HG03060 (cell line): Measurements from ENCODE around the gene FAM83F.
A peak's percentile ranks its signal among the peaks of the same experiment; 100 is the strongest.
"Not testable (repeated sequence)": the region's sequence is repeated elsewhere in the genome, so short reads cannot be mapped to it uniquely, and the experiment has no call there.

Source experiments
- ATAC-seq: cut with Tn5 transposase; IDR thresholded peaks from one replicate; pipeline ENCODE4 v1.9.1; 2021; ENCODE audit warnings: low read depth, moderate number of reproducible peaks; ENCODE audit not compliant: unreplicated experiment

Gene FAM83F

DNA sequence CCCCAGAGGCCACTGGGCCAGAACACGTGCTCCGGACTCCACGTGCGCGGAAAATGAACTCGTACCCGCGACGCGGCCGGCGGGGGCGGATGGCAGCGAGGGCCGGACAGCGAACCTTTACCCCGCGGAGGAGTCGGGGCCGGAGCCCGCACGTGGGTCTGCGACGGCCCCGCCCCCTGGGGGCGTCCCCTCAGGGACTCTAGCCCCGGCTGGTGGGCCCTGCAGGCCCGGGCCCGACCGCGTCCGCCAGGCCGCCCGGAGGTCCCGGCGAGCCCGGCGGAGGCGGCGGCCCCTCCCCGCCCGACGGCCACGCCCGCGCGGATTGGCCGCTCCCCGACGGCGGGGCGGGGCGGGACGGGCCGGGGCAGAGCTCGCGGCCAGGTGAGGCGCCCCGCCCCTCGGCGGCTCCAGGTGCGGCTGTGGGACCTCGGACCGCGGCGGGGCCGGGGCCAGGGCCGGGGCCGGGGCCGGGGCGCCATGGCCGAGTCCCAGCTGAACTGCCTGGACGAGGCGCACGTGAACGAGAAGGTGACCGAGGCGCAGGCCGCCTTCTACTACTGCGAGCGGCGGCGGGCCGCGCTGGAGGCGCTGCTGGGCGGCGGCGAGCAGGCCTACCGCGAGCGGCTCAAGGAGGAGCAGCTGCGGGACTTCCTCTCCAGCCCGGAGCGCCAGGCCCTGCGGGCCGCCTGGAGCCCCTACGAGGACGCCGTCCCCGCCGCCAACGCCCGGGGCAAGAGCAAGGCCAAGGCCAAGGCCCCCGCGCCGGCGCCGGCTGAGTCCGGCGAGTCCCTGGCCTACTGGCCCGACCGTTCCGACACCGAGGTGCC is at the start of gene FAM83F:
TSS of gene FAM83F (plus strand) at position 389 of the 827 bp plus-strand sequence. CDS start at position 478, 89 bp downstream.
- ATAC-seq, result no peak

DNA sequence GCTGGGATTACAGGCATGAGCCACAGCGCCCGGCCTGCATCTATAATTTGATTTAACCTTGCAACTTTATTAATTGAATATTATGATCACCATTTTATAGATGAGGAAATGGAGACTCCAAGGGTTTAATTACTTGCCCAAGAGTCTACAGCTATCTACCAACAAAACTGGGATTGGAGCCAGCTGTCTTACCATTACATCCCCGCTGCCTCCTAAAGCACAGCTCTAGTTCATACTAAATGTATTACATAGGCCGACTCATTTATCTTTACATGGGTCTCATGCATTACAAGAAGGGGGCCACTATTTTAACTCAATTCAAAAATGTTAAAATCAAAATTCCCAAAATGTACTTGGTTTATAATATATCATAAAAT is 48.6 kb upstream of the FAM83F start:
- no peak for ATAC-seq

DNA sequence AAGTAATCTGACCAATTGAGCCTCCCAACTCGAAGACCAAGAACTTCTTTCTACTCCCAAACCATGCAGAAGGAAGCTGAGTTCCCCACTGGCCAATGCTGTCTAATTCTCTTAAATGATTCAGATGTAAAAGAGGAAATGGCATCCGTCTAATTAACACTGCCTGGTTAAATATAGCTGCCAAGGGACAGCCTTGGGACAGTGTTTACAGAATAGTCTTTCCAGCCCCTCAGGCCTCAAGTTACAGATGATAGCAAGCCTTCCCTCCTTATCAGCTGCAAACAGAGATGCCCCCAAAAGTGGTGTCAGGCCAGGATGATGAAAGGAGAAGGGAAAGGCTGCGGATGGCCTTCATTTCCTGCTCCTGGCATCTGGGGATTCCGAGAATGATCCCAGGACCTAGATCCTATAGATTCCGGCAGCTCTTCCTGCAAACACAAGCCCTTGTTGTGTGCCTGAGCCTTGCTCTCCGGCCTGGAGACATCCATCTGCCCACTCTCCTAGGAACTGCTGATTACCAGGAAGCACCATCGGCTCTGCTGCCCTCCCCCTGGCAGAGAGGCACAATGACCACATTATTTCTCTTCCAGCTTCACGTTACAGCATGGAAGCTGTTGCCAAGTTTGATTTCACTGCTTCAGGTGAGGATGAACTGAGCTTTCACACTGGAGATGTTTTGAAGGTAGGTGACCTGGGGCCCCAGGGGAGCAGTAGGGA is 48.1 kb upstream of the FAM83F start:
- ATAC-seq, result no peak

DNA sequence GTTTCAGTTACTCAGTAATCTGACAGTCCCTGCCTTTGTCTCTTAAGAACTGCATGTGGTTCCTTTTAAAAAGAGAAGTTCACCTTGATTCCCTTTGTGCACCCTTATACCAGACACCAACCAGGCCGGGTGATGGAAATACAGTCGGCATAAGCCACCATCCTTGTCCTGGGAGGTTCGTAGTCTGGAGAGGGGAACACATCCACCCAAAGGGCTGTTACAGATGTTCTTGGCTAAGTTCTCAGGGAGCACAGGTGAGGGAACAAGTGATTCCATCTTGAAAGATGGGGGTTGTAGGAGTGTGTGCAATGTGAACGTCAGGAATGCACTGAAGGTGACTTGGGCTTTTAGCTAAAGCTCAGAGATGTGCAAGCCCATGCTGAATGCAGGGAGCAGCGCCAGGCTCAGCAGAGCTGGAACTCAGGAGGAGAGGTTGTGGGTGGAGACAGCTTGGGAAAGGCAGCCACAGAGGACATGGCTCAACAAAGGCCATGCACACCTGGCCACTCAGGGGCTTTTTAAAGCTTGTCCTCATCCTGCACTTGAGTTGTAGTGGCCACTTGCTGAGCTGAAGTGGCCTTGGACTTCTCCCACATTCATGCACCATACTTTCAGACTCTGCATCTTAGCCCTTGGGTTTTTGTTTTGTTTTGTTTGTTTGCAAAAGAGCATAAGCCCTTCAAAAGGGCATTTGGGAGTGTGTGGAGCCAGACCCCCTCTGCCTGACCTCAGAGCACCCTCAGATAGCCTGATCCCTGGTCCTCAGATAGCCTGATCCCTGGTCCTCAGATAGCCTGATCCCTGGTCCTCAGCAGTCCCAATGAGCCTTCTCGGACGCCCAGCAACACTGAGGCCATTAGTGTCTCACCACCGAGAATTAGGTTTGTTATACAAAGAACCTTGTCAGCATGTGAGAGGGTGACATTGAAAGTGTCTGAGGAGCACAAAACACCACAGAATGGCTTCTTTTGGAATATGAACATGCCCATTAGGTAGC is 47.2 kb upstream of the FAM83F start:
- no peak for ATAC-seq

DNA sequence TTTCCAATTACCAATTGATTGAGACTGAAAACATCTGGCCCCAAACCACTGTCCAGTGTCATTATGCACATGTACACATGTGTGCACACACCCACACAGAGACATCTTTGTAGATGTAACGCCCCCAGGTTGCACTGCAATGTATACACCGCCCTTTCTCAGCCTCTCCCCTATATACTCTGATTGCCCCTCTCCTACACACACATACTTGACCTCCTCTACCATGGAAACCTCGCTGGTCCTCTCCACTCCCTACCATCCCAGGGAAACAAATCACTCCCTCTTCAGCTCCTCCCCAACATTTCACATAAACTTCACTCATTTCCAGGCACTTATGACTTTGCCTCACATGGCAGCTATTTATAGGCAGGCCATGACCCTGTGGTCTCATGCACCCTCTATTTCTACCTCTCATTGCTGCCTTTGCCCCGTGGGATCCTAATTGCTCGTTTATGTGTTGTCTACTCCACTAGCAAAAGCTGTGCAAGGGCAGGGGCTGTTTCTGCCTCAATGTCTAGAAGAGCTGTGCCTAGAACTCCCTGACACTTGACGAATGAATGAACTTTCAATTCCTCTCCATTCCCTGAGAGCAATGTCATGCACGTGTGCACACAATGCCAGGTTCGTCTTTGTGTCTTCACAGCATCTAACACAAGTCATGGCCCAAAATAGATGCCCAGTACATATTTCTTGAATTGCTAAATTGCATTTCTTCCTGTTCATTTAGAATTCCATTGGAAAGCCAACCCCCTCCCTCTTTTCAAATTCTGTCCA is 44.6 kb upstream of the FAM83F start:
- no peak for ATAC-seq

DNA sequence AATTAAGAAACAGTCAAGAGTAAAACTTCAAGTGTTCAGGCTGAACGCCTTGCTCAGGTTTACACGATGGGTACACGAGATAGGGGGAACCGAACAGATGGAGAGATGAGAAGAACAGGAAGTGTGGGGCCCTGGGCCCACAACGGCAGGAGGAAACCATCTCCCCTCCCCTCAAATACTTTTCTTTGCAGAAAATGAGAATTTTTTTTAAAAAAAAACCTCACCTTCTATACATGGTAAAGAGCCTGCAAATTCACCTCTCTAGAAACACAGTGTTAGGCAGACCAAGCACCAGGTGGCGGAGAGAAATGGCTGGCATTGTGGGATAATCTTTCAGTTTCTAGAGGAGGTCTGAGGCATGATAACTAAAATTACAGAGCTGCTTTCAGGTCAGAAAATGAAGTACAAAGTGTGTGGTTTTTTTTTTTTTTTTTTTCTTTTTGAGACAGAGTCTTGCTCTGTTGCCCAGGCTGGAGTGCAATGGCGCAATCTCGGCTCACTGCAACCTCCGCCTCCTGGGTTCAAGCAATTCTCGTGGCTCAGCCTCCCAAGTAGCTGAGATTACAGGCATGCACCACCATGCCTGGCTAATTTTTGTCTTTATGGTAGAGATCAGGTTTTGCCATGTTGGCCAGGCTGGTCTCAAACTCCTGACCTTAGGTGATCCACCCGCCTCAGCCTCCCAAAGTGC is 43.0 kb upstream of the FAM83F start:
- ATAC-seq, result not testable (repeated sequence)

DNA sequence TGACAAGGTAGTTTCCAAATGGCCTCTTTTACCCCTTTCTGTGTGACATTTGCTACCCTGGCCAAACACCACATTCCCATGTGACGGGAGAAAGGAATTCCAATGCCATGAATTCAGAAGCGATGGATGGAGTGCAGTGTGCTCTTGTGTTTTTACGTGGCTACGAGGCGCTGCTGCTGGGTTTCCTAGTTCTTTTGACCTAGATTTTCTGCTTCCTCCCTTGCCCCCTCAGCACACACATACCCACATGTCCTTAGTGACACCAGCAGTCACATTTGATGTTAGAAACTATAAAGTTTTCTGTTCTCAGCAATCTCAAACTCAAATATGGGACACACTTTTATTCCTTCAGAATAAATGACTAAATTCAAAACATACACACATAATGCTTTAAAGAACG is 42.4 kb upstream of the FAM83F start:
- ATAC-seq, result no peak

DNA sequence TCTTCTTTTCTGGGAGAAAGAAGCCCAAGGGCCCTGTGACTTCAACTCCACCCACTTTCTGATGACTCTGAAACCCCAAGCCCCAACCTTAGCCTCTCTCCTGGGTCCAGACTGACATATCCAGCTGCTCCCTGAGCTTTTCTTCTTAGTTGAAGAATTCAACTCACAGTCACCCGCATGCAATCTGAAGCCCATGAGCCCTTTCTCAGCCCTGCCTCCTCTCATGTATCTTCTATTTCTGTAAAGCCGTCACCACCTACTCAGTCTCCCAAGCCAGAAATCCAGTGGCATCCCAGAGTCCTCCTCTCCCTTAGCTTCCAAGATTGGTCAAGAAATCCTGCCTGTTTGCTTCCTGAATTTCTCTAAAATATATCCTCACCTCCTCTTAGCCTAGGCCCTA is 41.7 kb upstream of the FAM83F start:
- ATAC-seq, result no peak

DNA sequence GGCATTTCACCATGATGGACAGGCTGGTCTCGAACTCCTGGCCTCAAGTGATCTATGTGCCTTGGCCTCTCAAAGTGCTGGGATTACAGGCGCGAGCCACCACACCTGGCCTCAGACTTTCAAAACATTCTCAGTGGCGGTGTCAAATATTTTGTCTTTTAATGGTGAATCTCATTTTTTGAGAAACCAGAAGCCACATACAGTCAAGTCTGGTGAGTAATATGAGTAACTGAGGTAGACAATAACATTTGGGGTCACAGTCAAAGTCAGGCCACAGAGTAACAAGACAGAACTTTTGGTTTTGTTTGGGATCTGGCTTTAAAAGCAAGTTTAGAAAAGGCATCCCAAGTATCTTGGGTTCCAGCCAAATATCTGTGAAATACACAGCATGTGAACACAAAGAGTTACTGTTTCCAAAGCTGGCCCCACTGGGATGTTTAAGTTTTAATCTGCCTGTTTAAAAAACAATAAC is 40.1 kb upstream of the FAM83F start:
- no peak for ATAC-seq

DNA sequence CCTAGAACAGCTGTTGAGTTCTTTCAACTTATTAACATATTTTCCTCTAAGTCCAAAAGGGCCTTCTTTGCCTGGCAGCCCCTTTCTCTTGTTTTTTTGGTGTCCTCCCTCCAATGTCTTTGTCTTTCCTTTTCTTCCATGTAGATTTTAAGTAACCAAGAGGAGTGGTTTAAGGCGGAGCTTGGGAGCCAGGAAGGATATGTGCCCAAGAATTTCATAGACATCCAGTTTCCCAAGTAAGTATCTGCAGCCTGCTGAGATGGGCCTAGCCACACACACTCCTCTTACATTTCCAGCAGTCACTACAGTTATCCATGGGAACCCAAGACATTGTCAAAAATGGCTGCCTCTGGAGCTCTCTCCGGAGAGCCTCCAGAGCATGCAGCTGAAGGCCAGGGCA is 39.1 kb upstream of the FAM83F start:
- no peak for ATAC-seq

DNA sequence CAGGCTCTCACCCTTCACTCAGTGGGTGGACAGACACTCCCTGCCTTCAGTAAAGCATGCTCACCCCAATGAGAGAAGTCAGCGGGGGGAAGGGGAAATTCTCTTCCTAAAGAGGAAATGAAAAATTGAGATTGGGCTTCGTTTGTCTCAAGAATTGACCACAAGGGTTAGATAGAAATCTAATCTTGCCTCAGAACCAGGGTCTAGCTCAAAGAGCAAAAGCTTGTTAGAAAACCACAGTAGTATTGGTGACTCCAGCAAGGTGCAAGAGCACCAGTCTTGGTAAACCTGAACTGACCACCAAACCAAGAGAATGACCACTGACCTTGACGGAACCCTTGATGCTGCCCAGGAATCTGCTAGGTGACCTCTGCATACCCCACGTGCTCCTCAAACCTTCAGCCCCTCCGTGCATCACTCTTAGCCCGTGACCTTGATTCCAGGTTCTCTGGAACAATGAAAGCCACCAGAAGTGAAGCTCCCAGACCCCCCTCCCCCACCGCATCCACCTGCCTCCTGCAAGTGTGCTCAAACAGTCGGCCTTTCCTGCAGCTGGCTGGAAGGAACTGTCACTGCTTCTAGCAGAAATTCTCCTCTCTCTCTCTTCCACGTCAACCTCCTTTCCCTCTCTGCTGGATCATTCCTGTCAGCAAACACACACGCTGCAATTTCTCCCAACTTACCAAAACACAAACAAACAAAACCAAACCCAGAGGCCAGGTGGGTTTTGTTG is 37.7 kb upstream of the FAM83F start:
- no peak for ATAC-seq

DNA sequence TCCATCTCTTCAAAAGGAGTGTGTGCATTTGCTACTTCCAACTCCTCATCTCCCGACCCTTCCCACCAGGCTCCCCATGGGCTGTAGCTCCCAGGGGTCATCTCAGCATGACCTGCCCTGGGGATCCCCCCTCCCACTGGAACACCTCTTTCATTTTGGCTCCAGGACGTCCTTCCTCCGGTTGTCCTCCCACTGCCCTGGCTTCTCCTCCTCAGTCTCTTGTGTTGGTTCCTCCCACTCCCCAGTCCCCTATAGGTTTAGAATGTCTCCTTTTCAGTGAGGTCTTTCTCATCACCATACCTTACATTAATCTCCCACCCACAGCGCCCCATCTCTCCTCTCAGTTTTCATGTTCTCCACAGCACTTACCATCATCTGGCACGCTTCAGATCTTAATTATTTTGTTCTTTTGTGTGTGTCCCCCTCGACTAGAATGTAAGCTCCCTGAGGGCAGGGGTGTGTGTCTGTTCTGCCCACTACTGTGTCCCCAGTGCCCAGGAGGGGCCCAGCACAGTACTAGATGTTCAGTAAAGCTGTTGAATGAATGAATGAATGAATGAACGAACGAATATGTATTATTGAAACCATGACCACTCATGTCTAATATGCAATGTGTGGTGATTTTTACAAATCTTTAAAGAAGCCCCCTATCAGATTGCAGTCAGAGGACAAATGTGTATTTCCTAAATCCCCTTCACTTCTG is 36.6 kb upstream of the FAM83F start:
- no peak for ATAC-seq

DNA sequence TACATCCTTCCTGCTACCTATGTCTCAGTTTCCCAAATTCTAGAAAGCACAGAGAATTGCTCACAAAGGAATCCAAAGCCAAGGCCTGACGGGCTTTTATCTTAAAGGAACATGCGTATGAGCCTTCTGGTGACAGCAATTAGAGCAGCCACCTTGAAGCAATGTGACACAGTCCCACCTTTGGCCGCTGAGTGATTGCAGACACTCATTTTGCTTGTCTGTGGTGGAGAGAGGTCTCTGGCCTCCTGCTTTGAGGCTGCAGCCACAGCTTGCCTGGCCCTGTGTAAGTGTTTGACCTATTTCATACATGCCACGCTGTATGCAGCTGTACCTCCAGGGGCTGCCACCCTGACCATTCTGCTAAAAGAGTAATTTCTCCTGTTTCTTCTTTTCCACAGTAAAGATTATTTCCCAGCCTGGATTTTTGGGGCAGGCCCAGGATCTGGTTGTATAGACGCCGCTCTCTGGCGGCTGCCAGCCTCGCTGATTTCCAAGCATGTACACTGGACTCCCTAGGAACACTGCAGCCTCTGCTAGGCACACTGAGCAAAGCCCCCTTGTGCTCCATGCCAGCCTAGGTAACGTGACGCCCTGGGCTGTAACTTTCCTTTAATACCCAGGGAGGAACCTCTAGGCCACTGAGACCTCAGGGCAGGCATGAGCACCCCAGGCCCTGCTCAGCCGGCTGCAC is 35.7 kb upstream of the FAM83F start:
- no peak for ATAC-seq

DNA sequence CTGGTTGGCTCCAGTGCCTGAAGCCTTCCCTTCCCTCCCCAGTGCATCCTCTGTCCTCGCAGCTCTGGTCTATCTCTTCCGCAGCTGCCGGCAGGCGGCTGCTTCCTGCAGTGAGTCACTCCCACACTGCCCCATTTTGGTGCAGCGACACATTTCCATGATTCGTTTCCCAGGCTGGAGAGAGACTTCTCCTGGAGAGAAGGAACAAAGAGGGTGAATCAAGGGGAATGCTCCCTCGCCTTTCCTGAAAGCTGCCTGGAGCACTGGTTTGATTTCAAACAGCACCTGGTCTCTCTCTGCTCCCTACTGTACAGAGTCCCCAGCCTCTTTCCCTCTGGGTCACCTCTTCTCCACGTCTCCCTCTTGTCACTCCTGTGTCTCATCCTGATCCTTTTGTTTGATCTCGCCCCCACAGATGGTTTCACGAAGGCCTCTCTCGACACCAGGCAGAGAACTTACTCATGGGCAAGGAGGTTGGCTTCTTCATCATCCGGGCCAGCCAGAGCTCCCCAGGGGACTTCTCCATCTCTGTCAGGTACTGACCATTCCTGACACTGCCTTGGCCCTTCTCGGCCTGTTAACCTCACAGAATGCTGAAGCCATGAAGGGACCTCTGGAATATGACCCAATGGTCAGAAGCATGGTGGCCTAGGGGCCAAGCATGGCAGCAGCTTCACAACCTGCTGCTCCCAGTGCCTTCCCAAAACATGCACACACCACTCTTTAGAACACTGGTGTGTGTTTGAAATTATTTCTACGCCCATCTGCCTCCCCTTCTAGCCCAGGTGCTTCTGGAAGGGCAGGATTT is 34.9 kb upstream of the FAM83F start, which contains the start of gene TMA7B:
TSS of gene TMA7B (plus strand) at position 758 of the 808 bp plus-strand sequence. CDS start 3,978 bp downstream, outside the sequence.
- ATAC-seq, result no peak

DNA sequence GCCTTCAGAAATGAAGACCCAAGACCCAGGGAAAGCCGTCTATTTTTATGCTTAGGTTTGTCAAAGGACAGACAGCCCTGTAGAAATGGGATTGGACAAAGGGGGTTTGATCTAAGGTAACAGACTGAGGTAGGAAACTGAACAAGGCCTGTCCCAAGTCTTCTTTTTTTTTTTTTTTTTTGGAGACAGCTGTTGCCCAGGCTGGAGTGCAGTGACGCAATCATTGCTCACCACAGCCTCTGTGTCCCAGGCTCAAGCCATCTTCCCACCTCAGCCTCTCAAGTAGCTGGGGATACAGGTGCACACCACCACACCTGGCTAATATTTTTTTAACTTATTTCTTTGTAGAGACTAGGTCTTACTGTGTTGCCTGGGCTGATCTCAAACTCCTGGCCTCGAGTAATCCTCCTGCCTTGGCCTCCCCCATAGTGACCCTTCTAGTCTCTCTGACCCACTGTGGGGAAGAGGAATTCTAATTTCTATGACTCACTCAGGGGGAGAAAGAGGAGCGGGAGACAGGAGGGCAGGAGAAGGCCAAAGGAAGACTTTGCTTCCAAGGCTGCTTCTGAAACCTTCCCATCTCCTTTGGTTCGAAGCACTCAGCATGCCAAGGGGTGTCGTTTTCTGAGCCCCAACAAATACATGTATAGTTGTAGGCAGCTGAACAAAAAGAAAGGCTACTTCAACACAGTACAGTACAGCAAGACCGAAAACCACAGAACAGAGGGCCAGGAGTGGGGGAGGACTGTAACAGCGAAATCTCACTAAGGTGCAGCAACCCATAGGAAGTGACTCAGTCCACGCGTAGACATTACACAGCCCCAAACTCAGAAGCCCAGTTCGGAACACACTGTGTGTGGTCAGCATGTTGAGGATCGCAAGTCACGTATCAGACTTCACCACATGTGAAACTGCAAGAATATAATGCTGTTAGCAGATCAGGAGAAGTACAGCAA is 33.7 kb upstream of the FAM83F start:
- peak; percentile 66 for ATAC-seq
